PC-3 (cell line): ENCODE measurements around the gene CDSN. TPM values are rescaled to one million over a fixed set of nuclear protein-coding genes. Genes with fewer than 3 reads are reported as not detected.

ENCODE experiments used
- ATAC-seq: fragments of 200-7000 bp; cut with Tn5 transposase; 2 replicates; pipeline ENCODE4 v1.9.1; 2020; ENCODE audit warnings: mild to moderate bottlenecking, moderate library complexity
- BruUV-seq: library from RNA; stranded (reverse); fragments of 400-500 nt; replicated peaks from 2 replicates; lab custom pipeline; 2021; lab: Mats Ljungman, UMichigan
- CTCF ChIA-PET: fragments of 300-600 bp; sonication (Branson Sonifier 250); formaldehyde crosslinking; loops from one replicate; lab custom pipeline; 2022; ENCODE audit warnings: antibody characterized with exemption; lab: Charles Lee
- POLR2A ChIA-PET: fragments of 300-600 bp; sonication (Branson Sonifier 250); formaldehyde crosslinking; loops from one replicate; lab custom pipeline; 2022; ENCODE audit warnings: antibody characterized with exemption; ENCODE audit not compliant: unreplicated experiment; lab: Charles Lee
- DNase-seq: peaks from one replicate; pipeline ENCODE4 v3.0.0-alpha.2; 2015
- H2AFZ ChIP-seq: fragments of 300-600 bp; sonication (generic); 2 replicates; pipeline ENCODE4 v1.6.0; 2016; ENCODE audit warnings: antibody characterized with exemption, low read length
- H3F3A ChIP-seq: fragments of 300-600 bp; sonication (generic); one replicate; pipeline ENCODE4 v1.6.0; 2017; ENCODE audit warnings: antibody characterized with exemption, low read length, control low read depth, mild to moderate bottlenecking; ENCODE audit not compliant: unreplicated experiment
- H3K27ac ChIP-seq: fragments of 300-600 bp; sonication (generic); 2 replicates; pipeline ENCODE4 v1.5.1; 2016; ENCODE audit warnings: mild to moderate bottlenecking, low read length
- H3K27me3 ChIP-seq: fragments of 300-600 bp; sonication (generic); 2 replicates; pipeline ENCODE4 v1.6.1; 2016; ENCODE audit warnings: low read length, mixed read lengths
- H3K36me3 ChIP-seq: fragments of 300-600 bp; sonication (generic); 2 replicates; pipeline ENCODE4 v1.6.1; 2016; ENCODE audit warnings: low read depth, mixed run types, low read length, mixed read lengths
- H3K4me1 ChIP-seq: fragments of 300-600 bp; sonication (generic); 2 replicates; pipeline ENCODE4 v1.5.1; 2016; ENCODE audit warnings: low read length; ENCODE audit not compliant: insufficient read depth
- H3K4me2 ChIP-seq: fragments of 300-600 bp; sonication (generic); 2 replicates; pipeline ENCODE4 v1.6.0; 2016; ENCODE audit warnings: low read length
- H3K4me3 ChIP-seq: fragments of 300-600 bp; sonication (generic); 2 replicates; pipeline ENCODE4 v1.5.1; 2016; ENCODE audit warnings: mild to moderate bottlenecking, low read length, mixed read lengths
- H3K79me2 ChIP-seq: fragments of 300-600 bp; sonication (generic); 2 replicates; pipeline ENCODE4 v1.6.1; 2017; ENCODE audit warnings: low read length, mixed read lengths
- H3K9ac ChIP-seq: fragments of 300-600 bp; sonication (generic); 2 replicates; pipeline ENCODE4 v1.6.0; 2016; ENCODE audit warnings: mild to moderate bottlenecking, low read length
- H3K9me2 ChIP-seq: fragments of 300-600 bp; sonication (generic); replicated peaks from 2 replicates; pipeline ENCODE4 v1.6.1; 2016; ENCODE audit warnings: mixed run types, low read length, mixed read lengths
- H3K9me3 ChIP-seq: fragments of 300-600 bp; sonication (generic); 2 replicates; pipeline ENCODE4 v1.6.1; 2016; ENCODE audit warnings: low read length, mixed read lengths
- H4K20me1 ChIP-seq: fragments of 300-600 bp; sonication (generic); 2 replicates; pipeline ENCODE4 v1.6.1; 2016; ENCODE audit warnings: low read length, mixed read lengths
- EZH2 ChIP-seq: fragments of 300-600 bp; sonication (generic); IDR thresholded peaks from one replicate; pipeline ENCODE4 v1.6.1; 2017; ENCODE audit warnings: antibody characterized with exemption, mild to moderate bottlenecking, low read length; ENCODE audit not compliant: unreplicated experiment
- EZH2phosphoT487 ChIP-seq: fragments of 300-600 bp; sonication (generic); IDR thresholded peaks from 2 replicates; pipeline ENCODE4 v1.6.1; 2018; ENCODE audit warnings: mild to moderate bottlenecking, antibody characterized with exemption, low read length, borderline replicate concordance
- intact Hi-C: fragments of 100-400 bp; cut with micrococcal nuclease; formaldehyde crosslinking; loops from 2 replicates; pipeline ENCODE4 v1.9.0; 2023
- total RNA-seq: library from RNA; depleted of rRNA; stranded (reverse); fragments of >200 nt; gene quantifications from 2 replicates; pipeline ENCODE4 v1.2.3, GENCODE V29; 2014; rRNA removed
- TF ChIP-seq, protein P1 (sequence below): fragments of 300-600 bp; sonication (generic); conservative IDR thresholded peaks from 2 replicates; pipeline ENCODE4 v1.5.1; 2017; ENCODE audit warnings: antibody characterized with exemption, low read depth, mild to moderate bottlenecking, low read length

CDSN gene
- total RNA-seq, 1 experiment from 2014 or later = 0.55 TPM

DNA sequence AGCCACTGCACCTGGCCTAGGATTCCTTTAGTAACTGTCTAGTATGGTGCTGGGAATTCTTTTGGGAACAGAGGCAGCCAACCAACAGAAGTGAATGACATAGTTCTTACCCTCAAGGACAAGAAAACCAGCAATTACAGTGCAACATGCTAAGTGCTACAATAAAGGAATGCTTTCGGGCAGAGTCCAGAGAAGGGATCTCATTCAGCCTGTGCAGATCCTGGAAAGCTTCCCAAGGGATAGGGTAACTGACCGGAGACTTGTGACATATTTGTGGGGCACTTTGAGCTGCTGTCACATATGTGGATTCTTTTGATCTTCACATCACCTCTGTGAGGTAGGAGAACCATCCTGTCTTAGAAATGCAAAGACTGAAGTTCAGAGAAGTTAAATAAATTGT is 54.7 kb downstream of the CDSN start:
- no peak for DNase-seq

More for the DNA sequence above, 54.7 kb downstream of the CDSN start:
- ChIA-PET CTCF (no interaction called here), POLR2A (no interaction called here)
- Histone ChIP-seq H4K20me1 (no peaks in the 10 kb centered on the region), H2AFZ (no peak overlapping the region), H3K9me2 (no peaks in the 10 kb centered on the region), H3K79me2 (no peaks in the 10 kb centered on the region), H3K9me3 (no peaks in the 10 kb centered on the region), H3K27me3 (no peaks in the 10 kb centered on the region), H3K9ac (no peak overlapping the region), H3F3A (no peaks in the 10 kb centered on the region), H3K4me1 (peaks cover under 1% of the 10 kb centered on the region), H3K4me2 (no peak overlapping the region), H3K4me3 (no peak overlapping the region), H3K36me3 (no peaks in the 10 kb centered on the region), H3K27ac (no peak overlapping the region)
- intact Hi-C loops = no loop called here
- no TSS peak for BruUV-seq
- TF ChIP-seq EZH2phosphoT487 (no peak), EZH2 (no peak)
- TF ChIP-seq, protein P1, sequence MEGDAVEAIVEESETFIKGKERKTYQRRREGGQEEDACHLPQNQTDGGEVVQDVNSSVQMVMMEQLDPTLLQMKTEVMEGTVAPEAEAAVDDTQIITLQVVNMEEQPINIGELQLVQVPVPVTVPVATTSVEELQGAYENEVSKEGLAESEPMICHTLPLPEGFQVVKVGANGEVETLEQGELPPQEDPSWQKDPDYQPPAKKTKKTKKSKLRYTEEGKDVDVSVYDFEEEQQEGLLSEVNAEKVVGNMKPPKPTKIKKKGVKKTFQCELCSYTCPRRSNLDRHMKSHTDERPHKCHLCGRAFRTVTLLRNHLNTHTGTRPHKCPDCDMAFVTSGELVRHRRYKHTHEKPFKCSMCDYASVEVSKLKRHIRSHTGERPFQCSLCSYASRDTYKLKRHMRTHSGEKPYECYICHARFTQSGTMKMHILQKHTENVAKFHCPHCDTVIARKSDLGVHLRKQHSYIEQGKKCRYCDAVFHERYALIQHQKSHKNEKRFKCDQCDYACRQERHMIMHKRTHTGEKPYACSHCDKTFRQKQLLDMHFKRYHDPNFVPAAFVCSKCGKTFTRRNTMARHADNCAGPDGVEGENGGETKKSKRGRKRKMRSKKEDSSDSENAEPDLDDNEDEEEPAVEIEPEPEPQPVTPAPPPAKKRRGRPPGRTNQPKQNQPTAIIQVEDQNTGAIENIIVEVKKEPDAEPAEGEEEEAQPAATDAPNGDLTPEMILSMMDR = no peak
- no peak for ATAC-seq

Other genes with a start within 250 kb of the CDSN start
- 108 and 144 TPM in 2 replicates for gene DDR1, start 235.9 kb downstream of the CDSN start, total RNA-seq
- 21.7 and 28.7 TPM in 2 replicates for gene GTF2H4, start 212.2 kb downstream of the CDSN start, total RNA-seq
- 66.5 and 87.8 TPM in 2 replicates for gene VARS2, start 206.2 kb downstream of the CDSN start, total RNA-seq
- not detected in 2 replicates for gene SFTA2, start 188.3 kb downstream of the CDSN start, total RNA-seq
- gene MUCL3, start 179.5 kb downstream of the CDSN start, total RNA-seq = 0.04 TPM in 1 of 2 replicates, not detected in the other
- gene MUC21, start 136.7 kb downstream of the CDSN start, total RNA-seq = not detected in 2 replicates
- 0.06 TPM in 1 of 2 replicates, not detected in the other for gene MUC22, start 110.0 kb downstream of the CDSN start, total RNA-seq
- not detected in 2 replicates for gene C6orf15, start 7.9 kb downstream of the CDSN start, total RNA-seq
- 2.0 and 5.5 TPM in 2 replicates for gene PSORS1C1, start 5.6 kb downstream of the CDSN start, total RNA-seq
- not detected in 2 replicates for gene PSORS1C2, start 18.6 kb upstream of the CDSN start, total RNA-seq
- gene CCHCR1, start 37.4 kb upstream of the CDSN start, total RNA-seq = 31.3 and 40.0 TPM in 2 replicates
- 79.0 and 88.6 TPM in 2 replicates for gene TCF19, start 38.1 kb upstream of the CDSN start, total RNA-seq
- not detected in 2 replicates for gene POU5F1, start 50.2 kb upstream of the CDSN start, total RNA-seq
- 219 and 252 TPM in 2 replicates for gene HLA-C, start 151.6 kb upstream of the CDSN start, total RNA-seq
- 55.4 and 168 TPM in 2 replicates for gene HLA-B, start 236.7 kb upstream of the CDSN start, total RNA-seq